CD4-positive, alpha-beta T cell treated with Interleukin-17A for 4 hours (primary cell): ENCODE results near the gene UTP20.
A peak's percentile ranks its signal among the peaks of the same experiment; 100 is the strongest.
"Not testable (repeated sequence)": the region's sequence is repeated elsewhere in the genome, so short reads cannot be mapped to it uniquely, and the experiment has no call there.

ENCODE experiments used
- DNase-seq: peaks from one replicate; pipeline ENCODE4 v3.0.0-alpha.2; 2020; ENCODE audit warnings: mixed read lengths

UTP20 gene

DNA sequence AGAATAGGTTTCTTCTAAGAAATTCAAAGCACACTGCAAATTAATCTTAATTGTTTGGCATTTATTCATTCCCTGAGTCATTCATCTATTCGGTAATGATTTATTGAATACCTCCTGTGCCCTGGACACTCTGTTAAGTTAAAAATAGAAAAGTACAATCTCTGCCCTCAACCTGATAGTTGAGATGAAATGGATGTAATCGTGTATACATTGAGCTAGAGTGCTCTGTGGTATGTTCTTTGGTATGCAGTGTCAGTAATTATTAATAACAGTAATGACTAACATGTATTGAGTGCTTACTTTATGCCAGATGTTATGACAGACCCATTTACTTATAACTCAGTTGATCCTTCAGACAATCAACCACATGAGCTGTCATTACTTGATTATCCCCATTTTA, 47.6 kb downstream of the UTP20 start:
- no peak for DNase-seq

DNA sequence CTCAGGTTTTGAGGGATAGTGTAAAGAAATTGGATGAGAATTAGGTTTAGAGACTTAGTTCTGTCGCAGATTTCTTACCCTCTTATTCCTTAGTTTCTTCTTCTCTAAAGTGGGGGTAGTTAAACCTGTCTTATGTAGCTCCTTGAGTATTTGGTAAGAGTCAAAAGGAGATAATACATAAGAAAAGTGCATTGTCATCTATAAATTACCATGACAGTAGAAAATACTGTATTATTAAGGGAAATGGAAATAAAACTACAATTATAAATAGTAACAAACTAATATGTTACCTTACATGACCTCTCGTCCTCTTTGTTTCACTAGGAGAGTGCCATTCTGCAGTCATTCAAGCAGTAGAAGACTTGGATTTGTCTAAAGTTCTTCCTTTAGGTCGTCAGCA, 49.0 kb downstream of the UTP20 start:
- no peak for DNase-seq

DNA sequence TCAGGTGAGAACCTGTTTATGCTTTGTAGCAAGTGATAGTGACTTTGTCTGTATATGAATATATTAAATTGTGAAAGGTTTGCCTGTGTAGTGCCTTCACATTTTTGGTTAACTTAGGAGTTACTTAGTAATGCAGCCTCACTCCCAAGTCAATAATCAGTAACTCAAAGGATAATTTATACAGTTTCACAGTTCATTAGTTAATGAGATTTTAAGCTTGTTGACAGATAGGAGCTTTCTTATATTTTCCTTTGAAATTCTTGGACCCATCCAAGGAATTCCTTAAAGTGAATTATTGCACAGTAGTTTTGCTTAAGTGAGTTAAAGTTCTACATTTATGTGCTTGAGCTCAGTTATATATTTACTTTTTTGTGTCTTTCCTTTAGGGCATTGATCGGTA, 50.7 kb downstream of the UTP20 start:
- no peak for DNase-seq

DNA sequence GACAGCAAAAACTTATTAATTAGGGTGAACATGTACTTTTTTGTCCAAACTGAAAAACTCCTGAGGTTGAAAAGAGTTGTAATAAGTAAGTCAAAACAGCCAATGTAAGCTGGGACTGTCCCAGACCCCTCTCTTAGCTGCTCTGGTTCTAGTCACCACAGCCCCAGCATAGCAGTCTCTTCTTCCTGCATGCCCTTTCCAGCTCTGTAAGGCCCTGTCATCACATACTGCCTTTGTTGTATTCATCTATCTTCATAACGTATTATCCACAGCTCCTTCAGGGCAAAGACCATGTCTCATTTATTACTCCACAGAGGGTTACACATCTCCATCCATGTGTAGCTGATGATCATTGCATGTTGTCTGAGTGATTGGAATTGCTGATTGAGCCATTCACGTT, 56.5 kb downstream of the UTP20 start:
- DNase-seq: no peak

DNA sequence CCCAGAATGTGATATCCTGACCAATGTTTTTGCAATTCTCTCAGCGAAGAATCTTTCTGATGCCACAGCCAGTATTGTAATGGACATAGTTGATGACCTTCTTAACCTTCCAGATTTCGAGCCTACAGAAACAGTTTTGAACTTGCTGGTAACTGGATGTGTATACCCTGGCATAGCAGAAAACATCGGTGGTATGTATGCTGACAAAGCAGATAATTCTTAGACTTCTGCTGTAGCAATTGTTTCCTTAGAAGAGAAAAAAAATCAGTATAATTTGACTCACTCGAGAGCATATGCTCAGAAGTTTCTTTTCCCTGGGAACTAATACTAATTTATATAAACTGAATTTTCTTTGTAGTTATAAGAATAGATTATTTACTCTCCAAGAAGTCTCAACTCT, 58.2 kb downstream of the UTP20 start:
- no peak for DNase-seq

DNA sequence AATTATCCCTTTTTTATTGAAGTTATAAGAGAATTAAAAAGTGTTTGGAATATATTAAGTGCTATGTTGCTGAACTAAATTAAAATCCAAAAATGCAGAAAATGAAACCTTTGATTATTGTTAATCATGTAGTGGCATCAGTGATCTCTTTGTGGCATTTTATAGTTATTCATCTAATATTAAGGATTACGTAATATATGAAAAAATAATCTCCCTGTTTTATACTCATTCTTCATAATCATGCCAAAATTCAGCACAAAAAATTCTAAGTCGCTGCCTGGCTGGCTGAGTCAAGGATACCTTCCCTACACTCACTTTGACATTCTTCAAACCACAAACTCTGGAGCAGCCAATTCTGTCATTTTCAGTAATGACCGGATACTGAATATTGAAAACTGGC, 64.0 kb downstream of the UTP20 start:
- DNase-seq: no peak

DNA sequence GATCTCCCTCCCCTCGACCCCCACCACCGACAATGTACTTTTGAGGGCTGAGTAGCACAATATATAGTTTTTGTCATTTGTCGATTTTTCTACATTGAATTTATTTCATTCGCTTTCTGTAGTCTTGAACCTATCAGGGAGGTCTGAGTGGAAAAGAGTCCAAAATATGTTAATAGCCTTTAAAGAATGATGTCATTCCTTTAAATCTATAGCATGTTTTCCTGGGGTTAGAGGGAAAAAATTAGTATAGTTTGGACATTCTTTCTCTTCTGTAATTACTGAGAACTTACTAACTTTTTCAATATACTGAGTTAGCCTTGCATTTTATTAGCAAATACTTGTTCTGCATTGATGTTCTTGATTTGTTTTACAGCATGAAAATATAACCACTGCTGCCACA, 71.8 kb downstream of the UTP20 start:
- DNase-seq: no peak

DNA sequence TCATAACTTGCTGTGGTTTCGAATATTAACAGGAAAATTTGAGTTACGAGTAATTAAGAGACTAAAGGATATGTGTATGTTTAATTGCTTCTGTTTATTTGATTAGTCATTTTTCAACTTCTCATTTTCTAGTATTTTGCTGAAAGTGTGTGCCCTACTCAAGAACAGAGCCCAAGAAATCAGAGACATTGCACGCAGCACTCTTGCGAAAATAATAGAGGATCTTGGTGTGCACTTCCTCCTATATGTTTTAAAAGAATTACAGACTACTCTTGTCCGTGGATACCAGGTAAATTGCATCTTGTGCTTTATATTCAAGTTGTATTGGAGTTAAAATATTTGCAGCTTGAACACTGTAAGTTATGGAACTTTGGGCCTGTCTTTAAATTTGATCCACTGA, 76.9 kb downstream of the UTP20 start:
- no peak for DNase-seq

DNA sequence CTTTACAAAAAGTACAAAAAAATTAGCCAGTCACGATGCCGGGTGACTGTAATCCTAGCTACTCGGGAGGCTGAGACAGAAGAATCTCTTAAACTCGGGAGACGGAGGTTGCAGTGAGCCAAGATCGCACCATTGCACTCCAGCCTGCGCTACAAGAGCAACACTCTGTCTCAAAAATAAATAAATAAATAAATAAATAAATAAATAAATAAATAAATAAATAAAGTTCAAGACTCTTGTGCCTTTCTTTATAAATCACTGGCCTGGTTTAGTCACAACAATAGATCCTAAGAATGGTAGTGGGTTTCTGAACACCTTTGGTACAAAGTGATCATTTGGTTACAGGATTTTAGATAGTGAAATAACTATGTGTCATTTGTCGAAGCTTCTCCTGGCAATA, 81.5 kb downstream of the UTP20 start:
- DNase-seq: no peak

DNA sequence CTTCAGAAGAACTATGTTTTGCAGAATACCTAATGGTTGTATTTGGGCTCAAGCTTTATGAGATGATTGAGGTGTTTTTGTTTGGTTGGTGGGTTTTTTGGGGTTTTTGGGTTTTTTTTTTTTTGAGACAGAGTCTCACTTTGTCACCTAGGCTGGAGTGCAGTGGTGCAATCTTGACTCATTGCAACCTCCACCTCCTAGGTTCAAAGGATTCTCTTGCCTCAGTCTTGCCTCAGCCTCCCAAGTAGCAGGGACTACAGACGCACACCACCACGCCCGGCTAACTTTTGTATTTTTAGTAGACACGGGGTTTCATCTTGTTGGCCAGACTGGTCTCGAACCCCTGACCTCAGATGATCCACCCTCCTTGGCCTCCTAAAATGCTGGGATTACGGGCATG, 88.1 kb downstream of the UTP20 start:
- DNase-seq: no peak

DNA sequence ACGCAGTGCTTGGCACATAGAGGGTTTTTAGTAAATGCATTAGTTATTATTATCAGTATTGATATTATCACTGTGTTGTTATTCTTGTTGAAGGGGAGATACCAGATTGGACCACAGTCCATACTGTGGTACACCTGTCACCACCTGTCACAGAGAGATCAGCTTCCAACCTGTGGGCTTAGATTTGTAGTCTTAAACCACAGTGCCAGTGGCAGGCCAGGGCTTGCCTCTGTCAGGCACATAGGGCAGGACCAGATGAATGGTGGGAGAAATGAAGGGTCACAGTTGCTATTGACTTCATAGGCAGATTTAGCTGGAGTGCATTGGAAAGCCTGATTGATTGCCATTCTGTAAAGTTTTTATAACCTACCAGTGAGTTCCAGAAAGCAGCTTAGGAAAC, 92.5 kb downstream of the UTP20 start:
- no peak for DNase-seq

DNA sequence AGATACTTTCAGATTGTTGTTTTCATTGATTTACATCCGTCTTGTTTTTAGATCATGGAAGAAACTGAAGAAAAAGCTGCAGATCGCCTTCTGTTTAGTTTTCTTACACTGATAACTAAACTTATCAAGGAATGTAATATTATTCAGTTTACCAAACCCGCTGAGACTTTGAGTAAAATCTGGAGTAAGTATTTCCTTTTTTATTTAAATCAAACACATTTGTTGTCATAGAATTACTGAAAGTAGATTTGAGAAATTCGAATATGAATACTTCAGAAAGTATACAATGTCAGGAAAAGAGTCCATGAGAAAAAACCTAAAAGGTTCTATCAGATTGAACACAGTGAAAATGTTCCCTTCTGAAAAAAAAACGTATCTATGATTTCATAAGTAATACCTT, 95.7 kb downstream of the UTP20 start:
- DNase-seq: no peak

DNA sequence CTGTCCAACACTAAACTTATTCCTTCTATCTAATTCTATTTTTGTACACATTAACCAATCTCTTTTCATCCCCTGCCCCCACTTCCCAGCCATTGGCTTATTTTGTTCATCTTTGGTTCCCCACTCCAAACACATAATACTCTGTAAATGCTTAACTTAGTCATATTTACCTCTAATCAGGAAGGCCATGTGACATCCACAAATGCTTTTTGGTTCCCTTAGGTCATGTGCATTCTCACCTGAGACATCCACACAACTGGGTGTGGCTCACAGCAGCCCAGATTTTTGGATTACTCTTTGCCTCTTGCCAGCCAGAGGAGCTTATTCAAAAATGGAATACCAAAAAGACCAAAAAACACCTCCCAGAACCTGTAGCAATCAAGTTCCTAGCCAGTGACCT, 99.2 kb downstream of the UTP20 start:
- no peak for DNase-seq

DNA sequence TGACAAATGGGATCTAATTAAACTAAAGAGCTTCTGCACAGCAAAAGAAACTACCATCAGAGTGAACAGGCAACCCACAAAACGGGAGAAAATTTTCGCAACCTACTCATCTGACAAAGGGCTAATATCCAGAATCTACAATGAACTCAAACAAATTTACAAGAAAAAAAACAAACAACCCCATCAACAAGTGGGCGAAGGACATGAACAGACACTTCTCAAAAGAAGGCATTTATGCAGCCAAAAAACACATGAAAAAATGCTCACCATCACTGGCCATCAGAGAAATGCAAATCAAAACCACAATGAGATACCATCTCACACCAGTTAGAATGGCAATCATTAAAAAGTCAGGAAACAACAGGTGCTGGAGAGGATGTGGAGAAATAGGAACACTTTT, 111.3 kb downstream of the UTP20 start:
- DNase-seq: not testable (repeated sequence)

DNA sequence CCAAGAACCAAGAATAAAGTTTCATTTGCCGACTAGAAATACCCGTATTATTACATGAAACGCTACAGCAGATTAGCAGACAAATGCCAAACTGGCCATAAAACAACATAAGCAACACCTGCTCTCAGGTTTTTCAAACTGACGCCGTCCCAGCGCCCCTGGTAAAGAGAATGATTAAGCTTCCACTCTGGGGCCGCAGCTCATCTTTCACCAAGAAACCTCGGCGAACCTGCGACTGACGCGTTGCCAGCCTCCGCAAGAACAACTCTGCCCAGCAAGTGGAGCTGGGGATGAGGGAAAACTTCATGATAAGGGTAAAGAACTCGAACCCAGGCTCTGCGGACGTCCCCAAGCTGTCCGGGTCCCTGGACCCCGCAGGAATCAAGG, 127.1 kb downstream of the UTP20 start:
- no peak for DNase-seq

DNA sequence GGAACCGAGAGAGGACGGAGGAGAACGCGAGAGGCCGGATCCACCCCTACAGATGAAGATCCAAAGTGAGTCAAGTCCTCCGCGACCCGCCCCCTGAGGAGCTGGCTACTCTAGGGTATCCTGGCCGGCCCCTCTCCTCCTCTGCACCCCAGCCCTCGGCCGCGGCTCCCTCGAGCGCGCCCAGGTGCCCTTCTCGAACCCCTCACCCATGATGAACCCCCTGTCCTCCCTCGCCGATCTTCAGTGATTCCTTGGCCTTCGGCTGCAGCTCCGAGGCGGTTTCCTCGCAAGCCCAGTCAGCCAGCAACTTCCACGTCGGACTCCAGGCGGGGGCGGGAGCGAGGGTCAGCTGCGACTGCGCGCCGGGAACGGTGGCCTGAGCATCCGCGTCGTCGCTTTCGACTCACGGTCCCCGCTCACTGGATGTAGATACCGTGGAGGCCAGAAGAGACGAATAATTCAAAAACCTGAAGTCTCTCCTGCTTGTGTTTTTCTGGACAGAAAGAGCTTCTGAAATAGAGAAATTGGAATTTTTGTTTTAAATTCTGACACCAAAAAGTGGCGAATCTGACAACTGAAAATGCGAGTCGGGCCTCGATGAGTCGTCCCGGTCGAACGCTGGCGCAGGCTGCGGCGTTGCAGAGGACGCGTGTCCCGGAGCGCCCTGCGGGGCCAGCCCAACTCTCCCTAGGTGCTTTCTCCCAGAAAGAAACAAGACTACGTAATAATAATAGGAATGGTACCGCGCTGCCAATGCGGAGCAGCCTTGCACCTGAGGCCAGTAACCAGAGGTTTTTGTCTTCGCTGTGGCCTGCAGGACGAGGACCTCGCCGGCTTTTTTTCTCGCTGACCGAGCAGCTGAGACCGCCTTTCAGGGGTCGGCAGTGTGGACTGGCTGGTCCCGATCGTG, 127.8 kb downstream of the UTP20 start, which contains the start of gene ARL1:
ARL1 (minus strand) TSS at position 337 of the 910 bp plus-strand sequence; CDS start at position 210, 127 bp downstream.
- DNase-seq: peak; percentile 81

DNA sequence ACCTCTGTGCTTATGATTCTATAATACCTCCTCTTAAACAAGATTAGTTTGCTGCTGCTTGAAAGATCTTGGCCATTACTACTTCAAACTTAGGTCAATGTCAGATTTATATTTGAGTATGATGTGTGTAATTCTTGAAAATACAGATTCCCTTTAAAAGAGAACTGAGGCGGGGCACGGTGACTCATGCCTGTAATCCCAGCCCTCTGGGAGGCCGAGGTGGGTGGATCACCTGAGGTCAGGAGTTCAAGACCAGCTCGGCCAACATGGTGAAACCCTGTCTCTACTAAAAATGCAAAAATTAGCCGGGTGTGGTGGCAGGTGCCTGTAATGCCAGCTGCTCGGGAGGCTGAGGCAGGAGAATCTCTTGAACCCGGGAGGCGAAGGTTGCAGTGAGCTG, 130.3 kb downstream of the UTP20 start:
- not testable (repeated sequence) for DNase-seq

DNA sequence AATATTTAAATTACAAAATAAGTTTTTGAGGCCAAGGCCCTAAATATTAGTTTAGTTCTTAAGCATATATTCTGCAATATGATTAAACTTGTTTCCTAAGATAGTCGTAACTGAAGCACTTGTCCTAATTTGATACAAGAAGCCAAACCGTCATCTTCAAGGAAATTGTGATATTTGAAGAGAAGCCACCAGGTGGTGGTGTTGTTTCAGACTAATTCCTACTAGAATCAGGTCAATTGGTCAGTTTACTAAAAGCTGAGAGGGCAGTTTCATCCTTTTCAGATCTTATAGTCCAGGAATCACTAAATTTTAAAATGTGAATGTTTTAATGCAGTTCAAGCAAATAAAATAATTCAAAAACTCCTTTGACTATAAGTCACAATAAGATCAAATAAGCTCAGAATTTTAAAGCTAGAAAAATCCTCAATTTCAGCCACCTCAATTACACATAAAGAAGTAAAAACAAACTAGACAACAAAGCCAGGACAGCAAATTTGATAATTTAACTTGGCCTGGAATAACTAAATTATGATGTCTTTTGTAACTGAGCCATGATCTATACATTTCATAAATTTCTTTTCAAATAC, 134.7 kb downstream of the UTP20 start:
- peak; percentile 19 for DNase-seq

DNA sequence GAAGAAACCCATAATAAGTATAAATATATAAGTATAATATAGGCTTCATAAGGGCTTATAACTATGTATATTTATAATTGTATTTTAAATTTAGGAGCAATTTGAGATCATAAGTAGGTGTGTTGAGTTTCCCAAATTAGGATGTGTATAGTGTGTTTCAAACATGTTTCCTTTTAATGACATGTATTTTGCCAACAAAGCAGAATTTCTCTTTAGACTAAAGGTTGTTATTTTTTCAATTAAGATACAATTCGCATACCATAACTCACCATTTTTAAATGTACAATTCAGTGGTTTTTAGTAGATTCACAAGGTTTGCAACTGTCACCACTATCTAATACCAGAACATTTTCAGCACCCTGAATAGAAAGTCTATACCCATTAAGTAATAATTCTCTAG, 135.3 kb downstream of the UTP20 start:
- no peak for DNase-seq

DNA sequence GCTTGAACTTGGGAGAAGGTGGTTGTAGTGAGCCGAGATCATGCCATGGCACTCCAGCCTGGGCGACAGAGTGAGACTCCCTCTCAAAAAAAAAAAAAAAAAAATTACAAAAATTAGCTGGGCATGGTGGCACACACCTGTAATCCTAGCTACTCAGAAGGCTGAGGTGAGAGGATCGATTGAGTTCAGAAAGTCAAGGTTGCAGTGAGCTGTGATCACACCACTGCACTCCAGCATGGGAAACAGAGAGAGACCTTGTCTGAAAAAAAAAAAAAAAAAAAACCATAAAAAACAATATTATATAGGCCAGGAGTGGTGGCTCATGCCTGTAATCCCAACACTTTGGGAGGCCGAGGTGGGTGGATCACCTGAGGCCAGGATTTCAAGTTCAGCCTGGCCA, 142.2 kb downstream of the UTP20 start:
- not testable (repeated sequence) for DNase-seq

DNA sequence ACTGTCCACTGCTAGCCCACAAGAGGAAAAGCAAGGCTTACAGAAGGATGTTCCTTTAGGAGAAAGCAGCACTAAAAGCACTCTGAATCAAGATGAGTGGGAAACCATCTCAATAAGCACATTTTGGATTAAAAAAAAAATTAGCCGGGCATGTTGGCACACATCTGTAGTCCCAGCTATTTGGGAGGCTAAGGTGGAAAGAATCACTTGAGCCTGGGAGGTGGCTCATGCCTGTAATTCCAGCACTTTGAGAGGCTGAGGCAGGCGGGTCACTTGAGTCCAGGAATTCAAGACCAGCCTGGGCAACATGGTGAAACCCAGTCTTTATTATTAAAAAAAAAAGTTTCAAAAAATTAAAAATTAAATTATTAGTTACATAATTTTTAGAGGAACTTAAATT, 144.7 kb downstream of the UTP20 start:
- no peak for DNase-seq

DNA sequence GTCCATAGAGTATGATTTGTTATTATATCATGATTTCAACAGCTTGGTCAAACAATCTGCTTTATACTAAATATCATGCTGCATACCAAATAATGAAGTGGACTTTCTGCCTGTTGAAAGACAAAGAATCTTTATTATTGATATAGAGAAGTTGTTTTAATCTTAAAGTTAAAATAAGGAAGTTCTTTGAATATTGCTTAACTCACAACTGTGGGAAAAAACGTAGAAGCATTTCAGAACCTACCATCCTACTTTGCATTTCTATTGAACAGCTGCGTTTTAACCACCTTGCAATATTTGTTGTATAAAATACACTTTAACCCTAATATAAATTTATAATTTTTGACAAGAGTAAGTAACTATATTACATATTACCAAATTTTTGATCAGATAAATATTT, 150.6 kb downstream of the UTP20 start:
- no peak for DNase-seq

DNA sequence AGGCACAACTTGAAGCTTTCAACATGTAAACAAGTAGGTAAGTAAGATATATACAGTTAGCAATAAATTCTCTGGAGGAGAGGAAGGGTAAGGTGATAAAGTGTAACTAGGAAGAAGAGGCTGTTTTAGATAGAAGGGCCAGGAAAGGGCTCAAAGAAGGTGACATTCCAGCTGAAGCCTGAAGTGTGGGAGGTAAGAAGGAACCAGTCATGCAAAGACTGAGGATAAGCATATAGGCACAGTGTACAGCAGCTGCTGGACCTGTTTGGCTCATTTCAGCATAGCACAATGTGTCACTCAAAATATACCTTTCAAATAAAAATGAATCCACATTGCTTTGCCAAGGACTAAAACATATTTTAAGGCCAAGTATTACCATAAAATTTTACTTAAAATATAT, 156.2 kb downstream of the UTP20 start:
- no peak for DNase-seq
